ENCODE data around the gene ZNF480.
A peak's percentile ranks its signal among the peaks of the same experiment; 100 is the strongest.

Gene ZNF480

DNA sequence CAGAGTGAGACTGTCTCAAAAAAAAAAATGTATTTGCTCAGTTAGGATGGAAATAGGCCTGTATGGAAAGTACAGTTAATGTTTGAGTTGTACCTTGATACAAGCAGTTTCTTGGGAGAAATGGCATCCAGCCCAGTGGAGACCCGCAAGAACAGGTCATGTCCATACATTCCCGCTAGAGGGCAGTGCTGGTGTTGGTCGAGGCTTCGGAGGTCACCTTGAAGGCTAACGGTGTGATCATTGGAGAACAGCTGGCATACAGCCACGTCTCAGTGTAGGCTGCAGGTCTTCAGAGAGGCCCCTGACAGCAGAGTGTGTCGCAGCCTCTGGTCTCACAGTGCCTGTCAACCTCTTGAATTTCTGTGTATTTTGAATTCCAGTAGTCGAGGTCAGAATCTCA lies 46.6 kb downstream of the ZNF480 start:
- peak; percentile 18 for DNase-seq

- DNase-seq, result no peak
These were observed 48.2 kb downstream of the ZNF480 start for GRCh38 chr19:52345162-52345561.

GRCh38 chr19:52351512-52351911 lies 54.5 kb downstream of the ZNF480 start:
- no peak for DNase-seq

GRCh38 chr19:52366414-52366824 lies 69.5 kb downstream of the ZNF480 start:
- no peak for DNase-seq

- peak; percentile 97 for DNase-seq
These were observed 72.8 kb downstream of the ZNF480 start, which contains the start of gene ZNF880 for GRCh38 chr19:52369559-52370340. Gene ZNF880 (plus strand): TSS chr19:52369923. CDS start chr19:52369966, 43 bp downstream.

DNA sequence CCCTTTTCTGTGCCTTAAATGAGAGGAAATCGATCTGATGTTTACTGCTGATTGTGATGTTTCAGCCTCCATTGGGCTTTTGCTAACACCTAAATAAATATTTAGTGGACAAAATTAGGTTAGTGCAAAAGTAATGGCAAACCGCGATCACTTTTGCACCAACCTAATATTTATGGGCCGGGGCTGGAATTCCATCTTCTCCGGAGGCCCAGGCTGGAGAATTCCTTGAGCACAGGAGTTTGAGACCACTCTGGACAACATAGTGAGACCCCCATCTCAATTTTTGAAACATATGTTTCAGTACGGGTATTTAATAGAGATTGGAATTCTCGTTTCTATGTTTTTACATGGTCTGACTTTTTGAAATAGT lies 73.4 kb downstream of the ZNF480 start:
- no peak for DNase-seq
